Bronchial epithelial cell (primary cell): ENCODE data around the gene CANT1. TPM values are rescaled to one million over a fixed set of nuclear protein-coding genes. Genes with fewer than 3 reads are reported as not detected.
"Not testable (repeated sequence)": the region's sequence is repeated elsewhere in the genome, so short reads cannot be mapped to it uniquely, and the experiment has no call there.

Experiments
- DNase-seq: peaks from one replicate; pipeline ENCODE4 v3.0.0-alpha.2; 2010; ENCODE audit warnings: low read depth
- FAIRE-seq: peaks from 2 replicates; lab custom pipeline; 2011; peaks lifted over from hg19 to GRCh38; lab: Jason Lieb, UNC
- H3K27me3 ChIP-seq: 2 replicates; pipeline ENCODE4 v1.5.1; 2011; ENCODE audit warnings: low read length; ENCODE audit not compliant: control insufficient read depth, insufficient read depth
- H3K36me3 ChIP-seq: 2 replicates; pipeline ENCODE4 v1.5.1; 2011; ENCODE audit warnings: low read length; ENCODE audit not compliant: control insufficient read depth, insufficient read depth
- H3K4me3 ChIP-seq: 2 replicates; pipeline ENCODE4 v1.5.1; 2011; ENCODE audit warnings: mild to moderate bottlenecking, low read depth, low read length, control low read depth
- total RNA-seq: library from RNA; depleted of rRNA; stranded (reverse); fragments of >200 nt; gene quantifications from 2 replicates; pipeline ENCODE4 v1.2.1, GENCODE V29; 2014
- TF ChIP-seq, protein P1 (sequence below): IDR thresholded peaks from 2 replicates; pipeline ENCODE4 v1.5.1; 2011; ENCODE audit warnings: mild to moderate bottlenecking, moderate library complexity, low read length, control low read depth, inconsistent platforms; ENCODE audit not compliant: insufficient read depth, severe bottlenecking

The CANT1 gene
- total RNA-seq, 1 donor from 2014 or later, result 60.0 TPM

DNA sequence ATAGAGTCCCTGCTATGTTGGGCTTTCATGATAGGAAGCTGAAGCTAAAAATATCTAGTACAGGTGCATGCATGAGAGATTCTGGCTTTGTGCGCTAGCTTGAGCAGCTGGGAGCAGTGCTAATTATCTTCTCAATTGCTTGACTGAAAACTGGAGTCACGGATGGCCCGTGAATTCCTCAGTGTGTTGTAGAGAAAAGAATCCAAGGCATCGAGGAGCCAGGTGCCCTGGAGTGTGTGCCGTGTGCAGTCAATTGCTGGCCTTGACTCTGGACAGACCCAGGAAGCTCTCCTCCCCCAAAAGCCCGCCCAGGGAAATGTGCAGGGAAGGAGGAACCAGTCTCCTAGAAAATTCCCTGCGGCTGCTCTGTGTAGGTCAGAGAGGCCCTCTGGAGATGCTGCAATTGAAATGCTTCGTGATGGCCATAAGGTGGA is 44.1 kb downstream of the CANT1 start:
- FAIRE-seq (no peak), DNase-seq (no peak)
- H3K4me3 ChIP-seq, result no peak overlapping the region
- H3K27me3 ChIP-seq, result no peaks in the 10 kb centered on the region
- H3K36me3 ChIP-seq, result peaks cover 5% of the 10 kb centered on the region
- TF ChIP-seq, protein P1, sequence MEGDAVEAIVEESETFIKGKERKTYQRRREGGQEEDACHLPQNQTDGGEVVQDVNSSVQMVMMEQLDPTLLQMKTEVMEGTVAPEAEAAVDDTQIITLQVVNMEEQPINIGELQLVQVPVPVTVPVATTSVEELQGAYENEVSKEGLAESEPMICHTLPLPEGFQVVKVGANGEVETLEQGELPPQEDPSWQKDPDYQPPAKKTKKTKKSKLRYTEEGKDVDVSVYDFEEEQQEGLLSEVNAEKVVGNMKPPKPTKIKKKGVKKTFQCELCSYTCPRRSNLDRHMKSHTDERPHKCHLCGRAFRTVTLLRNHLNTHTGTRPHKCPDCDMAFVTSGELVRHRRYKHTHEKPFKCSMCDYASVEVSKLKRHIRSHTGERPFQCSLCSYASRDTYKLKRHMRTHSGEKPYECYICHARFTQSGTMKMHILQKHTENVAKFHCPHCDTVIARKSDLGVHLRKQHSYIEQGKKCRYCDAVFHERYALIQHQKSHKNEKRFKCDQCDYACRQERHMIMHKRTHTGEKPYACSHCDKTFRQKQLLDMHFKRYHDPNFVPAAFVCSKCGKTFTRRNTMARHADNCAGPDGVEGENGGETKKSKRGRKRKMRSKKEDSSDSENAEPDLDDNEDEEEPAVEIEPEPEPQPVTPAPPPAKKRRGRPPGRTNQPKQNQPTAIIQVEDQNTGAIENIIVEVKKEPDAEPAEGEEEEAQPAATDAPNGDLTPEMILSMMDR, result no peak

DNA sequence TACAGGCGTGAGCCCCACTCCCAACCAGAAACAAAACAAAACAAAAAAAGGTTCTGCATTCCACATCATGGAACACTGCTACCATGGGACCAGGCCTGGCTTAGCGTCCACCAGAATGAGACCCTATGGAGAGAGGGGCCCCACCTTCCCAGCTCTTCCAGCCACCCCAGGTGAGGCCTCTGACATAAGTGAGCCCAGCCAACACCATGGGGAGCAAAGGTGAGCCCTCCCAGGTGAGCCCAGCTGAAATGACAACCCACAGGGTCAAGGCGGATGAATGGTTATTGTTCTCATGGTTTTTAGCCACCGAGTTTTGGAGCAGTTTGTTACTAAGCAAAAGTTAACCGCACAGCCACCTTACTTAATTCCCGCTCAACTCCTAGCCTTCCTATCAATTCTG is 46.2 kb downstream of the CANT1 start:
- FAIRE-seq, result no peak
- TF ChIP-seq, protein P1, result no peak
- H3K27me3 ChIP-seq, result no peaks in the 10 kb centered on the region
- no peak overlapping the region for H3K4me3 ChIP-seq
- no peak for DNase-seq
- no peaks in the 10 kb centered on the region for H3K36me3 ChIP-seq

DNA sequence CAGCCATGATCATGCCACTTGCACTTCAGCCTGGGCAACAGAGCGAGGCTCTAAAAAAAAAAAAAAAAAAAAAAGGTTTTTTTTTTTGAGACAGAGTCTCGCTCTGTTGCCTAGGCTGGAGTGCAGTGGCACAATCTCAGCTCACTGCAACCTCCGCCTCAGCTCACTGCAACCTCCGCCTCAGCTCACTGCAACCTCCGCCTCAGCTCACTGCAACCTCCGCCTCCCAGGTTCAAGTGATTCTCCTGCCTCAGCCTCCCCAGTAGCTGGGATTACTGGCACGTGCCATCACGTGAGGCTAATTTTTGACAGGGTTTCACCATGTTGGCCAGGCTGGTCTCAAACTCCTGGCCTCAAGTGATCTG is 46.6 kb downstream of the CANT1 start:
- not testable (repeated sequence) for H3K27me3 ChIP-seq, H3K4me3 ChIP-seq, FAIRE-seq, DNase-seq, H3K36me3 ChIP-seq

DNA sequence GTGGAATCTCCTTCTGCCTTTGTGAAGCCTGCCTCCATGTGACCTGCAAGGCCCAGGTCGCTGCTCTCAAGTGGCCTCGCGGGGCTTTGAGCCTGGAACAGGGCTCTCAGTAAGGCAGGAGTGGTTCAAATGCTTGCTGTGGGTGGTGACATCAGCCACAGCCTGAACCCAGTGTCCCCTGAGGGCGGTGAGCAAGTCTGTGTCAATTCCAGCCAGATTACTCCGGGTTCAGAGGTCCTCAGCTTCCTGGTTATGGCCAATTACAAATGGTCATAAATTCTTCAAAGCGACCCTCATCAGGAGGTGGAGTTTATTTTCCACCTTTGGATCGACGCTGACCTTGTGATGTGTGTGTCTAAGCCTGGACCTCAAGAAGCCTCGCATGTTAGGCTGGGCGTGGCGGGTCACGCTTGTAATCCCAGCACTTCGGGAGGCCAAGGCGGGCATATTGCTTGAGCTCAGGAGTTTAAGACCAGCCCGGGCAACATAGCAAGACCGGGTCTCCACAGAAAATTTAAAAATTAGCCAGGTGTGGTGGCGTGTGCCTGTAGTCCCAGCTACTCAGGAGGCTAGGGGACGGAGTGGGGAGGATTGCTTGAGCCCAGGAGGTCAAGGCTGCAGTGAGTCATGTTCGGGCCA is 47.1 kb downstream of the CANT1 start:
- FAIRE-seq (no peak), DNase-seq (peak; percentile 44)
- Histone ChIP-seq H3K27me3 (no peaks in the 10 kb centered on the region), H3K36me3 (no peaks in the 10 kb centered on the region), H3K4me3 (no peak overlapping the region)
- TF ChIP-seq, protein P1, result no peak

DNA sequence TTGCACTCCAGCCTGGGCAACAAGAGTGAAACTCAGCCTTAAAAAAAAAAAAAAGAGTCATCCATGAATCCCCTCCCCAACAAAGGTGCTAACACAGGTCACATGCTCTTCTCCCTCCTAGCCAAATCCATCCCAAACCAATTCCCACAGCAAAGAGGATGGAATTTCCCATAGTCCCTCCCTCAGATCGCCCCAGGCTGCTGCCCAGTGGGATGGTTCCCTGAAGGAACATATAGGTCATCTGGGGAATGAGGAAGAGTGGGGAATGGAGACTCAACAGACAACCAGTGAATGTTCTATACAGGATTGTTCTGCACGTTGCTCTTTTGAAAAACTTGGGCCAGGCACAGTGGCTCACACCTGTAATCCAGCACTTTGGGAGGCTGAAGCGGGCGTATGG is 48.0 kb downstream of the CANT1 start:
- TF ChIP-seq, protein P1, result no peak
- no peak overlapping the region for H3K4me3 ChIP-seq
- H3K27me3 ChIP-seq, result no peaks in the 10 kb centered on the region
- no peaks in the 10 kb centered on the region for H3K36me3 ChIP-seq
- FAIRE-seq (no peak), DNase-seq (no peak)

DNA sequence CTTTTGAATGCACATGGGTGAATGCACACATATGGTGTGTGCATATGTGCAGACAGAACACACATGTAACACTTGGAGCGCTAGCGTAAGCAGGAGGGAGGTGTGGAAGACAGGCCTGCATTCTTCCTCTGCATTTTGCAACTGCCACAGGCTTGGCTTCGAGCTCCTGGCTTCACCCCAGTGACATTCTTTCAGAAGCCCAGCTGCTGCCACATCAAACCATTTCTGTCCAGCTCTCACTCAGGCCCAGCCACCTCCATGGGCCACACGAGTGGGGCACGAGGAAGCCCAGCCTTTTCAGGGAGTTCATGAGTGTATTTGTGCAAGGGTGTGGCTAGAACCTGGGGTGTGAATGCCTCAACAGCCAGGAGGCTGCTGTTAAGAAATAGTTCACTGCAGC is 48.6 kb downstream of the CANT1 start:
- Histone ChIP-seq H3K27me3 (no peaks in the 10 kb centered on the region), H3K36me3 (no peaks in the 10 kb centered on the region), H3K4me3 (no peak overlapping the region)
- FAIRE-seq, result no peak
- DNase-seq, result no peak
- TF ChIP-seq, protein P1, result no peak
